Activated naive CD4-positive, alpha-beta T cell treated with anti-CD3 and anti-CD28 coated beads, Interleukin-2, amount 50 U/mL, for 16 hours (primary cell): ENCODE results near the gene FAM24B.
"Not testable (repeated sequence)": the region's sequence is repeated elsewhere in the genome, so short reads cannot be mapped to it uniquely, and the experiment has no call there.

ENCODE experiments used
- DNase-seq: peaks from one replicate; pipeline ENCODE4 v3.0.0-alpha.2; 2020

The FAM24B gene, protein sequence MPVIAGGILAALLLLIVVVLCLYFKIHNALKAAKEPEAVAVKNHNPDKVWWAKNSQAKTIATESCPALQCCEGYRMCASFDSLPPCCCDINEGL

DNA sequence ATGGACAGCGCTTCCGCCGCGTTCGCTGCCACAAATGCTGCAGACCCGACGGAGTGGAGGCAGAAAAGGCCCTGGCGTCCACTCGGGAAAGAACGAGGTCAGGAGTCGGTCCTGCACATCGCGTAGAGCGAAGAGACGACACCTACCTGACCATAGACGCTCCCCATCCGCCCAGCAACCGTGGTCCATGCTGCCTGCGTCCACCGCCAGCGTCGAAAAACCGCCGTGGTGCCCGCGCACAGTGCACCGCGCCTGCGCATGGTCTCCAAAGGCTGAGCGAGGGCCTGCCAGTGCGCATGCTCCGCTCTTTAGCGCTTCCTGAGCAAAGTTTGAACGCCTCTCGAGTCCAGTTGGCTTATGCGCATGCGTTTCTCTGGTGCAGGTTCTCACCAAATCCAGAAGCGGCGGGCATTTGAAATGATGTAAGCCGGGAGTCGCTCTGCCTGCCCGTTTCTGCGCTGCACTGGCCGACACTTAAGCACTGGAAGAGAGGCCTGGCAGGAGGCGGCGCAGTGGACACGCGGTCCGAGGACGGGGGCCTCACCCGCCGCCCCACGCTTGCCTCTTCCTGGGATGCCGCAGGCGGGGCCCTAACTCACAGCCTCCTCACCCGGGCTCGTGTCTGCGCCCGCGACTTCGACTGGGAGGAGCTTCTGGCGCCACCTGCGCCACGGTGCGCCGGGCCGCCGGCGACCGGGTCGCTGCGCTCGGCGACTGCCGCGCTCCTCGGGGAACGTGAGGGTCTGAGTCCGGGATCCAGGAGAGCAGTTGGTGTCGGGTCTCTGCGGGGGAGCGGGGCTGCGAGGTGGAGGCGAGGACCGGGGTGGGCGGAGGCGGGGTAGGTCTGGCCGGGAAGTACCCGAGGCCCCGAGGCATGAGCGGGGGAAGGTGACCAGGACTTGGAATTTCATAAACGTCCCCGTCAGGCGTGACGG lies at the start of gene FAM24B:
Gene FAM24B (minus strand): TSS at position 243 of the 935 bp plus-strand sequence. CDS start 29,066 bp downstream, outside the sequence.
- DNase-seq: peak; percentile 94

DNA sequence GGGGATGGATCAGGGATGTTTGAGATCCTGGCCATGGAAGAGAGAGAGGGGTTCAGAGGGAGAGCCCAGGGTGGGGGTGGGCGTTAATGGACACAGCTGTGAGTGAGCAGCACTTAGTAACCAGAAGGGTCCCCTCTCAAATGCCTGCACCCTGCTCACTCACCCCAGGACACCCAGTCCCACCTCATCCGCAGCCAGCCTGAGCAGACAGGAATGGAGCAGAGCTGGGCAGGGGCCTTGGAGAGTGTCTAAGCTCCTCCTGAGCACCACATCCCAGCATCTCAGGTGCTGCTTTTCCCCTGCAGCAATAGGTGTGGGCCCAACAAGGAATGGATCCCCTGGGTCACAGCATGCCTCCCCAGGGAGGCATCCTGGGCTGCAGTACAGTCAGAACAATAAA lies 36.3 kb upstream of the FAM24B start:
- no peak for DNase-seq

DNA sequence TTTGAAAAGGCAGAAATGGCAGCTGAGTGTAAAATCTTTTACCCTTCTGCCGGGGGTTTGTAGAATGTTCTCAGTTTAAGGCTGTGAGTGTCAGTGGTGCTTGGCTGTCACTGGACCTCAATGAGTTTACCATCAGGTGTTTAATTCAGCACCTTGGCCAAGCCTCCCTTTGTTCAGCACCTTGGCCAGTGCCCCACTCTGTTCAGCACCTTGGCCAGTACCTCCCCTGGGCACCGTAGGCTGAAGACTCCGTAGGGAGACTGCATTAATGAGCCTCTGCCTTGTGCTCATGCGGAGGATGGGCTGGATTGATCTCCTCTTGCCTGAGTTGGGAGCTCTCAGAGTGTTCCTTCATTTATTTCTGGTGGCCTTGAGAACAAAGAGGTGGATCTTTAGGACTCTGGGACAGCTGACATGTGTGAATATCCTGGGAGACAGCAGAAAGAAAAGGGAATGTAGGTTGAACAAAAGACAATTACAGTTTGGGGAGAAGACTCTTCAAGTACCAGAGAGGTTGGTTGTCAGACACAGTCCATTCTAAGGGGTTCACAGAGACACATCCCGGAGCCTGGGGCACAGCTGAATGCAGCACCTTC lies 32.6 kb upstream of the FAM24B start:
- DNase-seq: peak; percentile 48

DNA sequence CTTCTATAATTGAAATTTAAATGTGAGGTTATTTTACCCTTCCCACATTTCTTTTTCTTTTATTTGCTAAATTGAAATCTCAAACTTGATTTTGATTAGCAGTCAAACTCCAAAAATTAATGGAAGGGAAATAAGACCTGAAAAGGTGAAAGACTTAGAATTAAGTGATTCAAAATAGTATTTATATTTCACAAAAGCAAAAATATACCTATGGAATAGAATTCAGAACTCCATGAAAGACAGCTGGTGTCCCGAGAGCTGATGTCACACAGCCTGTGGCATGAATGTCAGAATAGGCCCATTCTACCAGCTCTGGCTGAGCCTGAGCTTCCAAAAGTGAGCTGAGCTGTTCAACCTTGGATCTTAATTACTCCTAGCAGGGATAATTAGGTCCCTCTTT lies 30.9 kb upstream of the FAM24B start, which contains the start of gene FAM24A:
Gene FAM24A (plus strand): TSS at position 301 of the 400 bp plus-strand sequence. CDS start 1,025 bp downstream, outside the sequence.
- DNase-seq: no peak

DNA sequence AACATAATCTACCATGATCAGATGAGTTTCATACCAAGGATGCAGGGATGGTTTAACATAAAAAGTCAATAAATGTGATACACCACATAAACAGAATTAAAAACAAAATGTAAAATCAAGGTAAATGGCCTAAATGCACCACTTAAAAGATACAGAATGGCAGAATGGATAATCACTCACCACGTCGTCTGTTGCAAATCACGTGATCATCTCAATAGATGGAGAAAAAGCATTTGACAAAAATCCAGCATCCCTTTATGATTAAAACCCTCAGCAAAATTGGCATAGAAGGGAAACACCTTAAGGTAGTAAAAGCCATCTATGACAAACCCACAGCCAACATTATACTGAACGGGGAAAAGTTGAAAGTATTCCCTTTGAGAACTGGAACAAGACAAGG lies 24.5 kb upstream of the FAM24B start:
- not testable (repeated sequence) for DNase-seq

DNA sequence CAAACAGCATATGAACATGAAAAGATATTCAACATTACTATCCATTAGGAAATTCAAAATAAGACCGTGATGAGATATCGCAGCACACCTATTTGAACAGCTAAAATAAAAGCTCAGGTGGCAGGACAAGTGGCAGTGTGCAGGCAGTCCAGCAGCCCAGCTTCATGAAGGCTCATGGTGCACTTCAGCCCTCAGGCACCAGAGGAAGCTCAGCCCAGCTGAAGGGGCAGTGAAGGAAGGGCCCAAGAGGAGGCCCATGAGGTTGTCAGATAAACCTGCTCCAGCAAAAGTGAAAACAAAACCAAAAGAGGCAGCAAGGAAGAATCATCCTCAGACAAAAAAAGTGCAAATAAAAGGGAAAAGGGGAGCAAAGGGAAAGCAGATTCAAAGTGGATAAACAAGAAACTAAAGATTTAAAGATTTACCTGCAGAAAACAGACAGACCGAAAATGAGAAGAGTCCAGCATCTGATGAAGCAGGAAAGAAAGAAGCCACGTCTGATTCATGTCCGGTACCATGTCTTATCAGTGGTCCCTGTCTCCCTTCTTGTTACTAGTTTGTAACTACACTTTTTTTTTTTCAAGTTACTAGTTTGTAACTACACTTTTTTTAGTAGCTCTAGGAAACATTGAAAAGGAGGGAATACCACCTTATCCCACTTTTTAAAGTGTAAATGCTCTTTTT lies 15.0 kb upstream of the FAM24B start:
- DNase-seq: no peak

DNA sequence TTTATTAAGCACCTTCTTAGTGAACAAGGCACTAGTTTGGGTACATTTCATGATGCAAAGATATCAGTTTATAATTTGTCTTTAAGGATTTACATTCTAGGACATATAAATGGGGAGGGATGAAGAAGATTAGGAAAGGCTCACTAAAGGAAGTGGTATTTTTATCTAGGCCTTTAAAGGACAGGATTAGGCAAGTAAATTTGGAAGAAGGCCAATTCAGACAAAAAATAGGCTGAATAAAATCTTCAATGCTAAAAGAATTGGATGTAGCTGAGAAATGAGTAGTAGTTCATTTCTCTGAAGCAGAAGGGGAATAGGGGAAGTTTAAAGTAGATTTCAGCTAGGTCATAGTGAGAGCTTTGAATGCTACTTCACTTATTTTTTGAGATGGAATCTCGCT lies 4.8 kb upstream of the FAM24B start:
- no peak for DNase-seq

DNA sequence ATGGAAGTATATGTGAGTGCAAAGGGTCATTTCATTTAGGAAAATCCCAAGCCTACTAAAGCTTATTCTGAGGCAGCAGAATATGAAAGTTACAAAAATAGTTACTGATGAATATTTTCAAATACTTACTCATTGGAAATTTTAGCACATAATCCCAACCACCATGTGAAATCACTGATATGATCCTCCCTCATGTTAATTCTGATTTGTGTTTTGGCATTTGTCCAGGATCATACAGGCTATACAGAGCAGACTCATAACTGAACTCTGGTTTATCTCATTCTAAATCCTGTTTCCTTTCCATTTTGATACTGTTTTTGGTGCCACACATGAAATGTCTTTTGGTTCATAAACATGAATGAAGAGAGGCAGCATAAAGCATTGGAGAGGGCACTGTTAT lies 3.4 kb upstream of the FAM24B start:
- no peak for DNase-seq

DNA sequence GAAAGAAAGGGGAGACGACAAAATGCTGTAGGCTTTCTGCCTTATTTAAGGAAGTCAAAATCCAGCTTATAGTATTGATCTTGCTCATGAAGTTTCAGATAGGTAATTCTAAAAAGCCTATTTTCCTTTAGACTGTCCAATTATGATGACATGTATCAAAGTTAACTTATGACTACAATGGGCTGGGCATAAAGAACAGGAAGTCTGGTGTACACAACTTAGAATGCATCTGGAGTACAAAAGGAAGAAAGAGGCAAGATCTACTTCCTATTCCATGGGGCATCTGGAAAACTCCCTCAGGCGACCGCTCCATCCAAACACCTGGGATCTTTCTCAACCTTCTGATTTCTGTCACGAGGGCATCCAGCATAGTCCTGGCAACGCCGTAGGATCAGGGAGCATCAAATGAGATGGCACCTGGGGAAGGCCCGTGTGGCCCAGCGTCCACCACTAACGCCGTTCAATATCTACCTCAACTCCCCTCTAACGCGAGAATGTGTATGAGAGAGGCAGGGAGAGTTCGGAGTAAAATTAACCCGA lies 512 bp downstream of the FAM24B start:
- no peak for DNase-seq

DNA sequence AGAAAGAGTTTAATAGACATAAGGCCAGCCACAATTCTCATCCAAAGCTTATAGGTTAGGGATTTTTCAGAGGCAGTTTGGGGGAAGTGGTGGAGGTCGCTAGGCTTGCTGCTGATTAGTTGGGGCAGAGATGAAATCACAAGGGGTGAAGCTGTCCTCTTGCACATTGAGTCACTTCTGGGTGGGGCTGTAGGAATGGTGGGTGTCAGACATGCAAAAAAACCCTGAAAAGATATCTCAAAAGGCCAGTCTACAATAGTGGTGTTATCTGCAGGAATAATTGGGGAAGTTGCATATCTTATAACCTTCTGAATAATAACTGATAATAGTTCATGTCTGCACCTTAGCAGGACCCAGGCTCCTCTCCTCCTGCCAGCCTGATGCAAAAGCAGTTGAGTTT lies 2.1 kb downstream of the FAM24B start:
- DNase-seq: no peak

DNA sequence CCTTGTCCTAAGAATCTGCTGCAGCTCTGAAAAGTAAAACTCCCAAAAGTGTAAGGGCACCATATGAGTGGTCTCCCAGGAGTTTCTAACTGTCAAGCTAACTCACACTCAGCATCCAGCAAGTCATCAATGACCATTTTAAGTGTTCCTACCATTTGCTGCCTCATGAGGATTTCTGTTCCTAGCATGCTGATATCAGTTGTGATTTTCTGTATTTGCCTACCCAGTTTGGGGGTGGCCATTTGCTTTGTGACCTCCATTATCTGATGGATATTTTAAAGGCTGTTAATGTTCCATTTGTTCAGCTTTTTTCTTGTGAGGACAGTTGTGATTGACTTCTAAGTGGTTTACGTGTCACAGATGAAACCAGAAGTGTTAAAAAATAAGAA lies 2.9 kb downstream of the FAM24B start:
- no peak for DNase-seq

DNA sequence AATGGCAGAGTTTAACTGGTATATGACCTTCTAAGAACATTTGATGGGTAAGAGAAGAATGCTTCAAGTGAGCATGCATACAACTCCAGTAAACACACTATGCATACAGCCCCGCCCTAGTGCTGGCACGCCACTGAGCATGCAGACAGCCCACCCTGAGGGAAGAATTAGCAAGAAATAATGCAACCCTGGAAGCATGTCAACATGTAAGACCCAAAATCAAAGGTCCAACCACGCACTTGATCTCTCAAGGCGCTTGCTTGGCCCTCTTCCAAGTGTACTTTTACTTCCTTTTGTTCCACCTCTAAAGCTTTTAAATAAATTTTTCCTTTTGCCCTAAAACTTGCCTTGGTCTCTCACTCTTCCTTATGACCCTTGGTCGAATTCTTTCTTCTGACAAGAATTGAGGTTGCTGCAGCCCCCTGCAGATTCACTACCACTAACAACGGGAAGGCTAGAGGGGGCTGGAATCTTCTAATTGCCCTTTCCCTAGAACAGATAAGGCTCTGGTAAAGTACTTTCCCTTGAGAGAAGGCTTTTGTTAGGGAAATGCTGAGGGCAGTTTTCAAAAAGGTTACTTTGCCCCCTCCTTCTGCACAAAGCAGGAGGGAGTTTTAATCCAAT lies 3.4 kb downstream of the FAM24B start:
- DNase-seq: no peak

DNA sequence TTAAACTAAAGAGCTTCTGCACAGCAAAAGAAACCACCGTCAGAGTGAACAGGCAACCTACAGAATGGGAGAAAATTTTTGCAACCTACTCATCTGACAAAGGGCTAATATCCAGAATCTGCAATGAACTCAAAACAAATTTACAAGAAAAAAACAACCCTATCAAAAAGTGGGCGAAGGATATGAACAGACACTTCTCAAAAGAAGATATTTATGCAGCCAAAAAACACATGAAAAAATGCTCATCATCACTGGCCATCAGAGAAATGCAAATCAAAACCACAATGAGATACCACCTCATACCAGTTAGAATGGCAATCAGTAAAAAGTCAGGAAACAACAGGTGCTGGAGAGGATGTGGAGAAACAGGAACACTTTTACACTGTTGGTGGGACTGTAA lies 7.4 kb downstream of the FAM24B start:
- DNase-seq: not testable (repeated sequence)

DNA sequence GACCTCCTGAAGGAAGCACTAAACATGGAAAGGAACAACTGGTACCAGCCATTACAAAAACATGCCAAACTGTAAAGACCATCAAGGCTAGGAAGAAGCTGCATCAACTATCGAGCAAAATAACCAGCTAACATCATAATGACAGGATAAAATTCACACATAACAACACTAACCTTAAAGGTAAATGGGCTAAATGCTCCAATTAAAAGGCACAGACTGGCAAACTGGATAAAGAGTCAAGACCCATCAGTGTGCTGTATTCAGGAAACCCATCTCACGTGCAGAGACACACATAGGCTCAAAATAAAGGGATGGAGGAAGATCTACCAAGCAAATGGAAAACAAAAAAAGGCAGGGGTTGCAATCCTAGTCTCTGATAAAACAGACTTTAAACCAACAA lies 10.6 kb downstream of the FAM24B start:
- not testable (repeated sequence) for DNase-seq

DNA sequence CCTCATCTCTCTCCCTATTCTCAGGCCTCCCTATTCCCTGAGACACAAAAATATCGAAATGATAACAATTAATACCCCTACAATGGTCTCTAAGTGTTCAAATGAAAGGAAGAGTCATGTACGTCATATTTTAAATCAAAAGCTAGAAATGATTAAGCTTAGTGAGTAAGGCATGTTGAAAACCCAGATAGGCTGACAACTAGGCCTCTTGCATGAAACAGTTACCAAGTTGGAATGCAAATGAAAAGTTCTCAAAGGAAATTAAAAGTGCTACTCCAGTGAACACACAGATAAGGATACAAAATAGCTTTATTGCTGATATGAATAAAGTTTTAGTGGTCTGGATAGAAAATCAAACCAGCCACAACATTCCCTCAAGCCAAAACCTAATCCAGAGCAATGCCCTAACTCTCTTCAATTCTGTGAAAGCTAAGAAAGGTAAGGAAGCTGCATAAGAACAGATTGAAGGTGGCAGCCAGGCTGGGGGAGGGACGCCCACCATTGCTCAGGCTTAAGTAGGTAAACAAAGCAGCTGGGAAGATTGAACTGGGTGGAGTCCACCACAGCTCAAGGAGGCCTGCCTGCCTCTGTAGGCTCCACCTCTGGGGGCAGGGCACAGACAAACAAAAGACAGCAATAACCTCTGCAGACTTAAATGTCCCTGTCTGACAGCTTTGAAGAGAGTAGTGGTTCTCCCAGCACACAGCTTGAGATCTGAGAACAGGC lies 12.5 kb downstream of the FAM24B start:
- not testable (repeated sequence) for DNase-seq

DNA sequence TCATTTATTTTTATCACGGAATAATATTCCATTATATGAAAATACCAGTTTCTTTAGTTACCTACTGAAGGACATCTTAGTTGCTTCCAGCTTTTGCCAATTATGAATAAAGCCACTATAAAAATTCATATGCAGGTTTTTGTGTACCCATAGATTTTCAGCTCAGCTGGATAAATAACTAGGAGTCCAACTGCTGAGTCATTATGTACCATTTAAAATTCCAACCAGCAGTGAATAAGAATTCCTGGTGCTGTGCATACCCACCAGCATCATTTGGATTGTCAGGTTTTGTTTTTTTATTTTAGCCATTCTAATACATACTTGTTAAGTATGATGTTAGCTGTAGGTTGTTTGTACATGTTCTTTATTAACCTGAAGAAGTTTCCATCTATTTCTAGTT lies 14.5 kb downstream of the FAM24B start:
- no peak for DNase-seq

DNA sequence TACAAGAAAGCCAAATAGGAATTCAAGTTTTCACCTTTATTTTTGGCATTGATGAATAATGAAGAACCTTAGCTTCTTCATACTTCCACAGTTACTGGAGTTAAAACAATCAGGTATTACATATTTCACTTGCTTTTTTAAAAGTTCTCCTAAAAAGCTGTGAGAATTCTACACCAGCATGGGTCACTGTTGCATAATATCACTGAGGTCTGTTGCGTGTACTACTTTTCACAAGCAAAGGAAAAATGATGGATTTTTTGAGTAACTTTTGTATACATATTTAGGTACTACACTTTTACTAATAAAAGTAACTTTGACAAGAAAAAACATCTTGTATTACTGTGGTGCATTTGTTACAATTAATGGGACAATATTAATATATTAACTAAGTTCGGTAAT lies 15.2 kb downstream of the FAM24B start:
- no peak for DNase-seq

DNA sequence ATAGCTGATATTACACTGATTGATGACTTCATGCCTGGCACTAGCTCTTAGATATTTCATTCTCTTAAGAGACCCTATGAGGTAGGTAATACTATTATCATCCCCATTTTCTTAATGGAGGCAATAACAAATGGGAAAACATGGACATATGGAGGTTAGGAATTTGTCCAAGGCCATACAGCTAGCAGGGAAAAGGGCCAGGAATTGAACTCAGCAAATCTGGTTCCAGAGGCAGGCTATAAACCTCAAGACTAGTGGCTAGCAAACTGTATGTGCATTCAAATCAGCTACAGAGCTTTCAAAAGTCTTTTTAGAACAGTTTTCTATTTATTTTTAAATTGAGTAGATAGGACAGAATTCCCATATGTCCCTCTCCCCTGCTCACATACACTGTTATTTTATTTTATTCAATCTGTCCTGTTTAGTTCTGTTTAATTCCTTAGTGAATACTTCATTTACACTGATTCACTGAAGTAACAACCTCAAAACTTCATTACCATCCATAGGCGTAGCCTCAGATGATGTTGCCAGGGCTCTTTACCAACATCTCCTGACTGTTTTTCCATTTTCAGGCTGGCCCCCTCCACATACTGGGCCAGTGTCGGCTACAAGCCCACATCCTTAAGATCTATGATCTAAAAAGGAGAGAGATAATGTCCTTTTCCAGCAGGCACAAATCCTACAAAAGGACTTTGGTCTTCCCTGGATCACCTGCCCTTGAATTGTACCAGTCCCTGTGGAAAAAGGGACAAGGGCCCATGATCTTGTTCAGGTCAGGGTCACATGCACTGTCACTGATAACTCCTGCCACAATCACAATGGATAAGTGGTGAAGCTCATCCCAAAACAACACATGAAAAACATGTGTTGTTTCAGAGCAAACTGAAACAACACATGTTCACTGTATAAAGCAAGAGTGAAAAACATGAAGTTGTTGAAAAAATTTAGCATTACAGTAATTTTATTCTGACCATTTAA lies 15.9 kb downstream of the FAM24B start:
- no peak for DNase-seq

DNA sequence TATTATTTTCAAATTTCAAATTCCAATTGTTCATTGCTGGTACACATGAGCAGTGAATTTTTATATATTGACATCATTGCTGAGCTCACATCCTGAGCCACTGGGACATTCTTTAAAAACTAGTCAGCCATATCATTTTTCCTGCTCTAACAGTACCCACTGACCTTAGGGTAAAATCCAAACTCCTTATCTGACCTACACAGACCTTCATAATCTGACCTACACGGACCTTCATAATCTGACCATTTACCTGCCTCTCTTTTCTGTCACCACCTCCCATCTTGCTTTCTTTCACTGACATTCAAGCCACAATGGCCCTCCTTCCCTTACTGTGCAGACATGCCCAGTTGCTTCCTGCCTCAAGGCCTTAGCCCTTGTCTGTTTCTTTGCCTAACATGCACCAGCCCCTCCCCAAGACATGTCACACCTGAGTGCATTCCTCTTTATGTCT lies 17.6 kb downstream of the FAM24B start:
- no peak for DNase-seq

DNA sequence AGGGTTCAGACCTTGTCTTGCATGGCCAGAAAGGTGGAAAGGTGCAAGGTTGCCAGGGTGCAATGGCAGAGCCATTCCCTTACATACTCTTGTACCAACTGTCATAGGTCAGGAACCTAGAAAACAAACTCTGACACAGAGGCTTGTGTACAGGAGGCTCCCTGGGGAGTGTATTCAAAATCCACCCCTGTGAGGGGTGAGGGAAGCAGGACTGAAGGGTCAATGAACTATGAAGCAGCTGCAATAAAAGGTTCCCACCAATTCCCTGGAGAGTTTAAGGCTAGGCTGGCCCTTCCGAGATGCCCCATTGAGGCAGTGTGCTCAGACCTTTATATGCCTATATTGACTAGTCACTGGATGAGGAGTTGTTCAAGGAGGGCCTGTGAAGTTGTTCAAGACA lies 19.9 kb downstream of the FAM24B start:
- no peak for DNase-seq

DNA sequence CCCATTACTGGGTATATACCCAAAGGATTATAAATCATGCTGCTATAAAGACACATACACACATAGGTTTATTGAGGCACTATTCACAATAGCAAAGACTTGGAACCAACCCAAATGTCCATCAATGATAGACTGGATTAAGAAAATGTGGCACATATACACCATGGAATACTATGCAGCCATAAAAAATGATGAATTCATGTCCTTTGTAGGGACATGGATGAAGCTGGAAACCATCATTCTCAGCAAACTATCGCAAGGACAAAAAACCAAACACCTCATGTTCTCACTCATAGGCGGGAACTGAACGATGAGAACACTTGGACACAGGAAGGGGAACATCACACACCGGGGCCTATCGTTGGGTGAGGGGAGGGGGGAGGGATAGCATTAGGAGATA lies 21.3 kb downstream of the FAM24B start:
- DNase-seq: not testable (repeated sequence)
